Ovary (tissue), 9 donors: ENCODE results near the gene AZU1. TPM values are rescaled to one million over a fixed set of nuclear protein-coding genes. Genes with fewer than 3 reads are reported as not detected.

ENCODE experiments used
- DNase-seq, 5 donors: peaks; one replicate each; pipeline ENCODE4 v3.0.0-alpha.2; 2019 to 2020
- H3K27ac ChIP-seq, 2 donors: fragments of 200-600 bp; one replicate each; pipeline versions ENCODE4 v1.5.1 to v1.8.0; 2019 to 2022
- H3K27me3 ChIP-seq: fragments of 200-600 bp; one replicate; pipeline ENCODE4 v1.8.0; 2022
- H3K36me3 ChIP-seq: fragments of 200-600 bp; sonication (generic); one replicate; pipeline ENCODE4 v1.5.1; 2019
- H3K4me1 ChIP-seq: one replicate; pipeline ENCODE4 v1.8.1; 2013; ENCODE audit warnings: mild to moderate bottlenecking, moderate library complexity; ENCODE audit not compliant: insufficient read depth
- H3K4me3 ChIP-seq: fragments of 200-600 bp; sonication (generic); one replicate; pipeline ENCODE4 v1.5.1; 2017
- H3K9me3 ChIP-seq, 2 donors: fragments of 200-600 bp in 1 of 2; sonication (generic) in 1 of 2; one replicate each; pipeline versions ENCODE4 v1.5.1 to v1.8.1; 2013 to 2019; ENCODE audit warnings: mild to moderate bottlenecking in 1 of 2, moderate library complexity in 1 of 2
- EP300 ChIP-seq: sonication (generic); formaldehyde crosslinking; IDR thresholded peaks from one replicate; pipeline ENCODE4 v1.6.1; 2017; ENCODE audit warnings: antibody characterized with exemption
- POLR2A ChIP-seq: fragments of 450-650 bp; IDR thresholded peaks from one replicate; pipeline ENCODE4 v1.6.1; 2017; ENCODE audit warnings: antibody characterized with exemption, mild to moderate bottlenecking, moderate library complexity
- WGBS, 3 donors: extraction: QIAGEN DNeasy Blood & Tissue Kit in 1 of 3; methylation state at CpG; one replicate each; pipeline versions ENCODE4 v1.1.5 to v1.1.7; 2013 to 2017; 5-methylcytosine and 5-hydroxymethylcytosine counted together
- intact Hi-C, 4 donors: fragments of 100-400 bp; cut with DNase I; formaldehyde crosslinking; loops; one replicate each; pipeline versions ENCODE4 v1.11.0 to v1.15.1; 2022 to 2023
- polyA plus RNA-seq, 2 donors: library from polyadenylated mRNA; stranded (reverse); fragments of 200-250 nt in 1 of 2; fragments of 350-450 nt in 1 of 2; fragmentation: Illumina TruSeq in 1 of 2; extraction: RNeasy Lipid Tissue Mini Kit (QIAGEN cat#74804) in 1 of 2; gene quantifications; one replicate each; pipeline ENCODE4 v1.2.3, GENCODE V29; 2013 to 2014
- total RNA-seq, 7 donors: library from RNA; depleted of rRNA in 2 of 7; stranded (reverse); fragments of >200 nt in 2 of 7; fragmentation: NEBNext Ultra II Directional in 3 of 7; extraction: Animal tissue kit (Norgen Biotek cat#: 25700) in 3 of 7; gene quantifications; one replicate each; pipeline versions ENCODE4 v1.1.0 to v1.2.4, GENCODE V29; 2016 to 2023
- TF ChIP-seq, protein P1 (sequence below), 3 donors: fragments of 450-650 bp in 2 of 3; fragments of 200-600 bp in 1 of 3; IDR thresholded peaks; one replicate each; pipeline versions ENCODE4 v1.5.1 to v1.8.0; 2016 to 2022; ENCODE audit warnings: antibody characterized with exemption in 3 of 3, mild to moderate bottlenecking in 1 of 3
- donor health status: DM: no; HTN: no; CAD: no; lungs with moderate emphysema.
- donor health status: DM: no; HTN: no; CAD: no.
- donor health status: Bipolar disorder and iron deficiency.
- donor health status: DM: yes; HTN: yes; CAD: no.
- donor health status: DM: no; HTN: no; CAD: no.
- donor health status: DM: yes; HTN: yes; CAD: no.

AZU1 gene
- total and polyA plus RNA-seq, 9 donors = 0.11 to 1.0 TPM; not detected in 7

DNA sequence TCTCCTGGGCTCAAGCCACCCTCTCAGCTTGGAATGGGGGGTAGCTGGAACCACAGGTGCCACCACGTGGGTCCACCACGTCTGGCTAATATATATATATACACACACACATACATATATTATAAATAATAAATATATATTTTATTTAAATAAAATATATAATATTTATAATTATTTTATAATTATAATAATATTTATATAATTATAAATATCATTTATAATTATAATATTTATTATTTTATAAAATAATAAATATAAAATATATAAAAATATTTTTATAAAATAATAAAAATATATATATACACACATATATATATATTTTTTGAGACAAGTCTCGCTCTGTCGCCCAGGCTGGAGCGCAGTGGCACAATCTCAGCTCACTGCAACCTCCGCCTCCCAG, 26.9 kb downstream of the AZU1 start:
- DNase-seq = no peak
- WGBS, 3 donors = 75 to 78% (median 76%) methylated on average over 6 of the region's 6 CpGs
- Histone ChIP-seq H3K27ac (no peak overlapping the region), H3K36me3 (no peaks in the 10 kb centered on the region), H3K27me3 (no peaks in the 10 kb centered on the region), H3K9me3 (no peaks in the 10 kb centered on the region), H3K4me3 (no peak overlapping the region), H3K4me1 (peaks cover 7% of the 10 kb centered on the region)
- TF ChIP-seq, protein P1, sequence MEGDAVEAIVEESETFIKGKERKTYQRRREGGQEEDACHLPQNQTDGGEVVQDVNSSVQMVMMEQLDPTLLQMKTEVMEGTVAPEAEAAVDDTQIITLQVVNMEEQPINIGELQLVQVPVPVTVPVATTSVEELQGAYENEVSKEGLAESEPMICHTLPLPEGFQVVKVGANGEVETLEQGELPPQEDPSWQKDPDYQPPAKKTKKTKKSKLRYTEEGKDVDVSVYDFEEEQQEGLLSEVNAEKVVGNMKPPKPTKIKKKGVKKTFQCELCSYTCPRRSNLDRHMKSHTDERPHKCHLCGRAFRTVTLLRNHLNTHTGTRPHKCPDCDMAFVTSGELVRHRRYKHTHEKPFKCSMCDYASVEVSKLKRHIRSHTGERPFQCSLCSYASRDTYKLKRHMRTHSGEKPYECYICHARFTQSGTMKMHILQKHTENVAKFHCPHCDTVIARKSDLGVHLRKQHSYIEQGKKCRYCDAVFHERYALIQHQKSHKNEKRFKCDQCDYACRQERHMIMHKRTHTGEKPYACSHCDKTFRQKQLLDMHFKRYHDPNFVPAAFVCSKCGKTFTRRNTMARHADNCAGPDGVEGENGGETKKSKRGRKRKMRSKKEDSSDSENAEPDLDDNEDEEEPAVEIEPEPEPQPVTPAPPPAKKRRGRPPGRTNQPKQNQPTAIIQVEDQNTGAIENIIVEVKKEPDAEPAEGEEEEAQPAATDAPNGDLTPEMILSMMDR (IDR thresholded peaks at IDR 0.05) = no peak
- TF ChIP-seq POLR2A = no peak
- no peak for TF ChIP-seq EP300
- intact Hi-C loops = loop anchor here in 2 of 4 donors (10.0 kb wide), 1 partner anchor 130 kb away; the partner anchor contains the start of gene WDR18 (in 2 of the 2)

DNA sequence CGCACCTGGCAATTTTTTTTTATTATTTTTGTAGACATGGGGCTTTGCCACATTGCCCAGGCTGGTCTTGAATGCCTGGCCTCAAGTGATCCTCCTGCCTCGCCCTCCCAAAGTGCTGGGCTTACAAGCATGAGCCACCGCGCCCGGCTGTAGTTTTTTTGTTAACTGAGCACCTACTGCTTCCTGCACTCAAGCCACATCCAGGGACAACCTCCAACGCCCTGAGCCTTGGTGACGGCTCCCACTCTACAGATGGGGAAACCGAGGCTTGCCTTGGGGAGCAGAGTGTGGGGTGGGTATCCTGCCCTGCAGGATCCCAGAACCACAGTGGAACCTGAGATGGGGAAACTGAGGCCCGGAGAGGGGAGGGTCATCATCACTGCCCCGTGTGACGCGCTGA, 27.5 kb downstream of the AZU1 start:
- Histone ChIP-seq H3K4me1 (peaks cover 7% of the 10 kb centered on the region), H3K9me3 (no peaks in the 10 kb centered on the region), H3K4me3 (no peak overlapping the region), H3K36me3 (no peaks in the 10 kb centered on the region), H3K27me3 (no peaks in the 10 kb centered on the region), H3K27ac (no peak overlapping the region)
- intact Hi-C loops = loop anchor here in 3 of 4 donors (5.0 to 10.0 kb wide), 2 partner anchors 67 to 130 kb away; partner anchors contain the start of gene WDR18 (in 2 of the 3)
- 86 to 92% (median 88%) methylated on average over 12 of the region's 12 CpGs for WGBS, 3 donors
- DNase-seq = peak in 1 of 5 donors; percentile 12
- TF ChIP-seq EP300 = no peak
- TF ChIP-seq, protein P1 (IDR thresholded peaks at IDR 0.05) = no peak
- no peak for TF ChIP-seq POLR2A

DNA sequence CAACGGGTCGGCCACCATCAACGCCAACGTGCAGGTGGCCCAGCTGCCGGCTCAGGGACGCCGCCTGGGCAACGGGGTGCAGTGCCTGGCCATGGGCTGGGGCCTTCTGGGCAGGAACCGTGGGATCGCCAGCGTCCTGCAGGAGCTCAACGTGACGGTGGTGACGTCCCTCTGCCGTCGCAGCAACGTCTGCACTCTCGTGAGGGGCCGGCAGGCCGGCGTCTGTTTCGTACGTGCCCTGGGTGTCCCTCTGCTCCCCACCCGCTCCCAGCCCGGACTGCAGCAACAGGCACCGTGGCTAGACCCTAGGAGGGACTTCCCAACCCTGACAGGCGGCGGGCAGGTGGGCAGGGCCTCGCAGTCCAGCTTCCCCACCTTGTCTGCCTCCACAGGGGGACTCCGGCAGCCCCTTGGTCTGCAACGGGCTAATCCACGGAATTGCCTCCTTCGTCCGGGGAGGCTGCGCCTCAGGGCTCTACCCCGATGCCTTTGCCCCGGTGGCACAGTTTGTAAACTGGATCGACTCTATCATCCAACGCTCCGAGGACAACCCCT, 28.0 kb downstream of the AZU1 start:
- no peaks in the 10 kb centered on the region for H3K9me3 ChIP-seq
- peaks cover 2% of the 10 kb centered on the region for H3K27me3 ChIP-seq
- no peak overlapping the region for H3K4me3 ChIP-seq
- no peak overlapping the region for H3K27ac ChIP-seq
- peaks cover 7% of the 10 kb centered on the region for H3K4me1 ChIP-seq
- intact Hi-C loops = loop anchor here in 3 of 4 donors (5.0 to 10.0 kb wide), 2 partner anchors 67 to 129 kb away; partner anchors contain the start of gene WDR18 (in 2 of the 3)
- WGBS, 3 donors = 67 to 80% (median 78%) methylated on average over 16 to 40 of the region's 40 CpGs
- DNase-seq = peak in 2 of 5 donors; percentile 22 to 35
- no peak for TF ChIP-seq POLR2A
- no peak for TF ChIP-seq EP300
- TF ChIP-seq, protein P1 (IDR thresholded peaks at IDR 0.05) = no peak
- no peaks in the 10 kb centered on the region for H3K36me3 ChIP-seq

DNA sequence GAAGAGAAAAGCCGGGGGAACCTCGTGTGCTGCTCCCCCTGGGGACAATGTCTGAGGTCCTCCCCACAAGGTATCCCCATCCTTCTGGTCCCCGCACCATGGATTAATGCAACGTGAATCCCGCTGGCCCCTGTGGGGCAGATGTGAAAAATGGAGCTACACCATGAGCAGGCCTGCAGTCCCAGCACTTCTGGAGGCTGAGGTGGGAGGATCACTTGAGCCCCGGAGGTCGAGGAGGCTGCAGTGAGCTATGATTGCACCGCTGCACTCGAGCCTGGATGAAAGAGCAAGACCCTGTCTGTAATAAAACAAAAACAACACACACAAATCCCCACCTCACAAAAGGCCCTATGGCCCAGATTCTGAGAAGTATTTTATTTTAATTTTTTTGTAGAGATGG, 30.6 kb downstream of the AZU1 start:
- WGBS, 3 donors = 77 to 84% (median 78%) methylated on average over 9 of the region's 9 CpGs
- no peak for DNase-seq
- TF ChIP-seq EP300 (no peak), POLR2A (no peak)
- TF ChIP-seq, protein P1 (IDR thresholded peaks at IDR 0.05) = no peak
- H3K4me3 ChIP-seq = no peak overlapping the region
- peaks cover 4% of the 10 kb centered on the region for H3K27me3 ChIP-seq
- intact Hi-C loops = loop anchor here in 3 of 4 donors (2.0 to 10.0 kb wide), 3 partner anchors 61 to 127 kb away; partner anchors contain the start of gene WDR18 (in 2 of the 3)
- no peaks in the 10 kb centered on the region for H3K9me3 ChIP-seq
- H3K36me3 ChIP-seq = no peaks in the 10 kb centered on the region
- no peak overlapping the region for H3K27ac ChIP-seq
- peaks cover 9% of the 10 kb centered on the region for H3K4me1 ChIP-seq
